GM18868 (cell line): ENCODE data around the gene FMNL2.

Source experiments
- ATAC-seq: cut with Tn5 transposase; IDR thresholded peaks from one replicate; pipeline ENCODE4 v1.9.1; 2021; ENCODE audit warnings: mild to moderate bottlenecking, moderate library complexity; ENCODE audit not compliant: unreplicated experiment

FMNL2 gene

DNA sequence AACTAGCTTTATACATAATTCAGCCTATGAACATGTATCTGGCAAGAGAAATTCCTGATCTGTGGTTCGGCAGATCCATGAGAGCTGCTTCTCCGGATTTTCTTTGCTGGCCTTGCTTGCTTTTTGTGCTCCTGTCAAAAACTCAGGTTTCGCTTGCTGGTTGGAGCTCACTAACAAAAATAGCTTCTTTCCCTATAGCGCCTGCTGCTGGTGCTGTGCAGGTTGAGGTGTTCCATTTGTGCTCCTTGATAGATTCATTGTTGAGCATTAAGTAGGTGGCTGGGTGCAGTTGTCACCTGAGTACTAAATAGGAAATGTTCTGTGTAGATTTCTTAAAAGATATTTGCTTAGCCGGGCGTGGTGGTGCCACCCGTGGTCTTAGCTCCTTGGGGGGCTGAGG is 234.2 kb downstream of the FMNL2 start:
- ATAC-seq: no peak

DNA sequence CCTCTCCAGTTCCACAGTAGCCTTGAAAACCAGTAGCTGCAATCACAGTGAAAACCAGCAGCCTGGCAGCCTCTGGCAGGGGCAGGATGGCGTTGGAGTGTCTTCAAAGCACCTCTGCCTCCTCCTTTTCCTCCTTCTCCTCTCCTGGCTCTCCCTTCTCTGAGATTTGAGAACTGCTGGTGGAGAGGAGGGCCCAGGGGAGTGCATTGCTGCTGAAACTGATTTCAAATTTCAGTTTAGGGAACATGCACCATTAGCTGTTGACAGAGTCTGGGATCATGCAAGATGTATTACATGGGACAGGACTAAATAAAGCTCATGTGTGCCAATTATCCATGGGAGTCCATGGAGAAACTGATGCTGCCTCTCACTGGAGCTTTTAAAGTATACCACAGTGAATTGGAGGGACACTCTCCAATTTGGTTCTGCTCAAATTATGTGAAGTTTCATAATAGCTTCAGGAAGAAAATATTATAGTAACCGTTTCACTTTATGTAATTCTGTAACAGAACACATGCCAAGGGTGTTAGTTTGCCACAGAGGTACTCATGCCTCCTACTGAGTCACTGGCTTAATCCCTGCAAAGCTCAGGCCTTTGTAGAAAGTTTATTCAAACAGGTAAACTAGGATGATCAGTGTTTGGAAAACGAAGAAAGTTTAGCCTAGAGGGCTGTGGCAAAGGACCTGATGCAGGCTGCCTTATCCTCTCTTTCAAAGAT is 236.2 kb downstream of the FMNL2 start:
- ATAC-seq: no peak

DNA sequence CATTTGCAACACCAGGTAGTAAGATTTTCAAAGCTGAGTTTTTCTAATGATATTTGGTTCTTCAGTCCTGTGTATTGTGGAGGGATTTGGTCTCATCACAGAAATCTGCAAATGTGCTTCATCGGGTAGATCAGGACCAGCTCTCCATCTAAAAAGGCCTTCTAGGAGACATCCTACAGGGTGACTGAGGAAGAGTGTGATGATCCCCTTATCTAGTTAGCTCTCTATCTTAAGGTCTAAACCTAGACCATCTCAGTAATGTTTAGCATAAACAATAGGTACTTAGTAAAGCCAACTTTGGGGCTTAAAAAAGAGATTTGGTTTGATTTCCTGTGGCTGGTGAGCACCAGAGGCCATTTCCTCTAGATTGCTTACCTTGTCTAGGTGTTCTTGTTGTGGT is 237.1 kb downstream of the FMNL2 start:
- ATAC-seq: no peak

DNA sequence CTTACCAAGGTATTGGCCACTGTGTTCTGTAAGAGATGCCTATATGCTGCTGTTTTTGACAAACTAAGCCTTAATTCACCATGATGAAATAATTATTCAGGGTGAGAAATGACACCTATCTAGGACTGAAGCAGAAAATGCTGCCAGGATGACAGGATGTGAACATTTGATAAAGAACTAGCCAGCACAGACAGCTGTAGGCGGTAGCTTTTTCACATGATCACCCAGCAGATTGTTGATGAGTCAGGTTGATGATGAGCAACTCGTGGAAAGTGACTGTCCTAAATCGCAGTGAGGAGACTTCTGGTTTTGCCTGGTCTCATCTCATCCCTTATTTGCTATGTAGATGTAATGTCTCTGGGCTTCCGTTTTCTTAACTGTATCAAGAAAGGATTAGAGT is 238.2 kb downstream of the FMNL2 start:
- ATAC-seq: peak; percentile 97

DNA sequence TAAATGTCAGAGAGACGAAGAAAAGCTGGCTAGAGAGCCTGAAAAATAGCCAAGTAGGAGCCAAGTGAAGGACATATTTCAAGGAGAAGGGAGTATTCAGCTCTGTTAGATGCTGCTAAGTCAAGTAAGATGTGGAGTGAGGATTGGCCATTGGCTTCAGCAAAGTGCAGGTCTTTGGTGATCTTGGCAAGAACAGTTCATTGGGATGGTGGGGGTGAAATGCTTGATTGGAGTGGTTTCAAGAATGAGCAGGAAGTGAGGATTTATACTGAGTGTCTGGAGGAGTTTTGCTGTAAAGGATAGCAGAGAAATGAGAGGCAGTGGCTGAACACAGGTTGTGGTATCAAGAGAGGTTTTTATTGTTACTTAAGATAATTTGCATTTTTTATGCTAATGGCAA is 242.6 kb downstream of the FMNL2 start:
- ATAC-seq: no peak

DNA sequence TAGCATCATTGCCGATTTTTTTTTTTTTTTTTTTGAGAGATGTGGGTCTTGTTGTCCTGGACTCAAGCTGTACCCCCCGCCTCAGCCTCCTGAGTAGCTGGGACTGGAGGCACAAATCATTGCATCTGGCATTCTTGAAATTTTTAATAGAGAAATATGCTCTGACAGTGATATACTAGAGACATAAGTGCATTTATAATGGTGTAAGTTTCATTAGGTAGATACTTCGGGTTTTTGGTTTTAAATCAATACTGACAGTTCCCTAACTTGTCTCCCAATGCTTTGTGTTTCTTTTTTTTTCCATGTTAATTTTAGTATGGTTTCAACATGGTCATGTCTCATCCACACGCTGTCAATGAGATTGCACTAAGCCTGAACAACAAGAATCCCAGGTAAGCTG is 243.6 kb downstream of the FMNL2 start:
- ATAC-seq: no peak

DNA sequence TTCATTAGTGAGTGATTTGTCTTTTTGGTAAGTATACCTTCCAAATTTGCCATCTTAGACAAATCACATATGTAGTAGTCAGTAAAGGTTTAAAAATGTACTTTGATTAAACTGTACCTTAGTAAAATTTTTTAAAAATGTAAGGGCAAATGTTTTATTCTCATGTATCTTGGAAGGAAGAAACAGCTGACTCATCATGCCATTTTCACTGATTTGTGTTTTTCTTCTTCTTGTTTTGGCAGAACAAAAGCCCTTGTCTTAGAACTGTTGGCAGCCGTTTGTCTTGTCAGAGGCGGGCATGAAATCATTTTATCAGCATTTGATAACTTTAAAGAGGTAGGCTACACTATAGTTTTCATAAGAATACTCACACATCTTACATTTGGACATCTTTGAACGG is 245.7 kb downstream of the FMNL2 start:
- ATAC-seq: no peak

DNA sequence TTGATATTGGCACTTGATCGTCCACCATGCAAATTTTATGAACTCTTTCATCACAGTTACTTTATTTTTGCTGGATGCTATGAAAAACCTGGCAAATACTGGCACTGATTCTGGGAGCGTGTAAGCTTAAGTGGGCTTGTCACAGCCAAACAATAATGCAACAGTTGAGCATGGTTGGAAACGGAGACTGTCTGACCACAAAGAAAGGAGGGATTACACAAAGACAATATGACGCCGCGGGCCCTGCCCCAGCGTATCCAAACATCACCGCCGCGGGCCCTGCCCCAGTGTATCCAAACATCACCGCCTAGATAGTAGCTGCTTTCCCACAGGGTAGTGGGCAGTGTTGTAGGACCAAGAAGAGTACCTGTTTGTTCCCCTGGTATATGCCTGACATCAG is 246.4 kb downstream of the FMNL2 start:
- no peak for ATAC-seq

DNA sequence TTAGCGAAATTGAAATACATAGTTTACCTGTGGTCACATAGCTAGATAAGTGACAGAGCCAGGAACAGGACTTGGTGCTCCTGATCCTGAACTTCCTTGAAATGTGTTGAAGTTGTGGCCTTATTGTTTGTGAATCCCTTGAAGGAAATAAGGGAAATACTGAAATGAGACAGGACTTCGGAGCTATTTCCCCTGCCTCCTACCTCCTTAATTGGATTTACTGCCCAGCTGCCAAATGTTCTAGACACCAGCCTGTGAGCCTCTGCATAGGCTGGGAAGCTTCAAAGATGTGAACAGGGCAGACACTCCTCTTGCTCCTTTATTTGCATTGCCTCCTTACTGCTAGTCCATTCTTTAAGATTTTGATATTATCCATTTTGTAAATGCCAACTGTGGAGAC is 247.1 kb downstream of the FMNL2 start:
- no peak for ATAC-seq

DNA sequence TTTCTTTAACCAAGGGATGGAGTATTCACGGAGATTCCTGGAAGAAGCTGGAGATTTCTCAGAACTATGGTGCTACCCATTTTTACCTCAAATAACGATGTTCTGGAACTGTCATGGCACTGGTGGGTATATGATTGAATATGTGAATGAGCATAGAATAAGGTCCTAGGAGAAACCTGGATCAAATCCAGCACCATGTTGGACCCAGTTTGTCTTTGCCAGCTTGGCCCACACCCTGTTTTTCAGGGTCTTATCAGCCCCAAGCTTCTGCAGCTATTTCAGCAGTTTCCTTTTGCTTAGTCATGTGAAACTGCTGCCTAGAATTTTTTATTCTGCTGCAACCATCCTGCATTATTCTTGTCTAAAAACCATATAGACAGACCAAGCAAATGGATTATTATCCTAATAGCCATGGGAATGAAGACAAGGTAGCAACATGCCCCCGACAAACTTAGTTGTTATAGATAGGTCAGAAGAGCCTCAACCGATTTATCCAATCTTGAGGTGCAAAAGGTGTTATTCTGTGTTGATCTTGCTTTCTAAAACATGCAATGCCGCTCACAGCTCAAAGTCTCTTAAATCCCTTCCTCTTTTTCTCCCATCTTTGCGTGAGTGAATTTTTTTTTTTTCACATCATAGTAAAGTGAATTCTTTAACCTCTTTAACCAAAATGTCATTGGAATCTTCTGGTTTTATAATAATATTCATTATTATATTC is 248.7 kb downstream of the FMNL2 start:
- no peak for ATAC-seq

DNA sequence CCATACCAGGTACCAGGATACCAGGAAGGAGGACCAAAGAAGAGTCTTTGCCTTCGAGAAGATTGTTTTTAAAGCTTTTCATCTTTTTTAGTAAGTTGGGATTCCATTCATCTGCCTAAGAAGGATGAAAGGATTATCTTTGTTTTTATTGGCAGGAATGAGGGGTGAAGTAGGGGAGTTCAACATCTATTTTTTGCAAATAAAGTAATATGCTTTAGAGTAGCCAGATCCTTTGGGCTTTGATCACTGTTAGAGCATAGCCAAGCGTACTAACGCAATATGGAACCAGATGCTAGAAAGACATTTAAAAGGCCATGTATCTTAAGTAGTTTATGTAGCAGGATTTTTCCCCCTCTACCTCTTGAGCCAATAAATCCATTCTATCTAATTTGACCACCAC is 249.3 kb downstream of the FMNL2 start:
- no peak for ATAC-seq

DNA sequence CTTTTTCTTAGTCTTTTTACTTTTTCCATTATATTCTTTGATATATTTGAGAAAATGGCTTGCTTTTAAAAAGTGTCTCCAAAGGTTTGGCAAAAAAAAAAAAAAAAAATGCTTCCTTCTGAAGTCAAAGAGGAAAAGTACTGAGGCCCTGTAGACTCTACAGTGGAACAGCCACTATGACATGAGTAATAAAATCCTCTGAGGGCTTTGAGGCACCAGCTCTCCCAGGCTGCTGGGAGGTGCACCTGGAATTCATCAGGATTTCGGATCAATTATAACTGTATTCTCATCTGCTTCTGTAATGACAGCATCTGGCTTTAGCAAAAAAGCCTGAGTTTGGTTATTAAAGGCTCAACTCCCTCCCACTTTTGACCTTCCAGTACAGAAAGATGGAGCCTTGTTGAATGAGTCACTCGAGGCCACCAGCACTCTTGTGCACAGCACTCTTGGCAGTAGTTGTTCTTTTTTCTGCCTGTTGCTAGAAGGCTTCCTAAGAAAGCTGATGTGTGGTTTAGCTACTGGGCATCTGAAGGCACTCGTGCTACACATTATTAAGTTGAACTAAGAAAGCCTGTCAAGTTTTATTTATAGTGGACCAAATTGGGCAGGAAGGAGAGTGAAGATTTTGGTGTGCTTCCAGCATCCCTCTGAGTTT is 251.0 kb downstream of the FMNL2 start:
- no peak for ATAC-seq

DNA sequence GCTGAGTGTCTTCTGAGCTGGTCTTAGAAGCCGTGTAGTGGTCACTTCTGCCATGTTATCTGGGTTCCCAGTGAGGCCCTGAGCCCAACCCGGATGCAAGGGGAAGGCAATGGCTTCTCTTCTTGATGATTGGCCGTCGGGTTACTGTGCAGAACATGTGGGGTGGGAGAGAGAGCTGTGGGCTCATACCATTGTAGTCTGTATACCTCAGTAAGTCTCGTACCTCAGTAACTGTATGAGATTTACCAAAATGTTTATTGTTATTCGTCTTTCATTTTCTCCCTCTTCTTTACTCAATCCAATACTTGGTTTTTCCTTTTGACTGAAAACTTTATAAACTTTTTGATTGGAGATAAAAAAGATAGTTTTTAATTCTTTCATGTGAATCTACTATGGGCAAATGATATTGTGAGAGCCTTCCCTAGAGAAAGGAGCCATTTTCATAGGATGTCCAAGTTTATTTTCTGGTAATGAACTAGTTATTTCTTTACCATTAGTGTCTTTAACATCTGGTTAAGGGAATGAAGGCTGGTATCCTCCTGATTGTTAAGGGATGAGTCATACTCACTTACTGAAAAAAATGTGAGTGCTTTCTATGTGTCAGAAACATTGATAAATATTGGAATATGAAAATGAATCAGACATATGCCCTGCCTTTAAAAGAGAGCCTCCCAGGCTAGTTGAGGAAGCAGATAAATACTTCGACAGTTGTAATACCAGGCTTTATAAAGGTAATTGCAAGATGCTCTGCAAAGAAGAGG is 252.4 kb downstream of the FMNL2 start:
- ATAC-seq: no peak

DNA sequence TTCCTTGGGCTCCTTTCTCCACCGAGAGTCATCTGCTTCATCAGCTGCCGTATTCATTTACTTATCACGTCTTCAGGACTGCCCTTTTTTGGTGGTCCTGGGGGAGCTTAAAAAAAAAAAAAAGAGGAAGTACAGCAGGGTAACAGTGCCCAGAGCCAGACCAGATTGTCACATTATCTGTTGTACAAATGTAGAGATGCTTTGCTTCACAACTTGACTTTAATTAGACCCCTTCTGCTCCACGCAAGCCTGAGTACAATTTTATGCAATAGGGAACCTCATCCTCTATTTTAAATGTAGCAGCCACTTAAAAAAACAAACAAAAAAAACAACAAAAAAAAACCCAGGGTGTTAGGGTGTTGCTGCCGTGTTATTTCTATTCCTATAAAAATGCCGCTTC is 254.0 kb downstream of the FMNL2 start:
- peak; percentile 41 for ATAC-seq

DNA sequence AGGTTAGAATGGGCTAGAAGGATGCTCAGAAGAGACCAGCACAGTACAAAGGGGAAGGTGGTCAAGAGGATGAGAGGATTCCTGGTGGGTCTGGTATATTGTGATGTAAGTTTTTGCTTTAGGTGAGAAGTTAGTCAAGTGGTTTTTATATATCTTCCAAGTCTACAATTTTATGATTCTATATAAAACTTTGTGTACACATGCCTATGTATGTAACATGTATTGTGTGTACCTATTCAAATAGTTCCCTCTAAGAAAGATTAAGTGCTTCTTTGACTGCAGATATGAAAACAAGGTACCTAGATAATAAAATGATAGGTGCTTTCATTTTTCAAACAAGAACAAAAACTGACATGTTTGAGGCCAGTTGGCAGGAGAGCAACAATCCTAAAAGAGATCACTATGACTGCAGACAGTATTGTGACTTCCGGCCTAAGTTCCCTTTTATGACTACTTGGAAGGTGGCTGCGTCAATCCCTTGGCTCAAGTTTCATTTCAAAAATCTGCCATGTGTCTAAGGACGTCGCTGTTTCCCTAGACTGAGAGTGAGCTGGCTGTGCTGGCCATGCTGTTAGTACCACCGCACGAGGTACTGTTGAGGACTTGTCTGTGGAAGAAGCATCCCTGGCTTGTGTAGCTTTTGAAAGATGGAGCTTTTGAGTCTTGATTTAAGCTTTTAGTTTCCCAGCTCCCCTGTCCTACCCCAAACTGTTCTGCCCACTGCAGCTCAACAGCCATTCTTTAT is 259.2 kb downstream of the FMNL2 start:
- ATAC-seq: peak; percentile 95

DNA sequence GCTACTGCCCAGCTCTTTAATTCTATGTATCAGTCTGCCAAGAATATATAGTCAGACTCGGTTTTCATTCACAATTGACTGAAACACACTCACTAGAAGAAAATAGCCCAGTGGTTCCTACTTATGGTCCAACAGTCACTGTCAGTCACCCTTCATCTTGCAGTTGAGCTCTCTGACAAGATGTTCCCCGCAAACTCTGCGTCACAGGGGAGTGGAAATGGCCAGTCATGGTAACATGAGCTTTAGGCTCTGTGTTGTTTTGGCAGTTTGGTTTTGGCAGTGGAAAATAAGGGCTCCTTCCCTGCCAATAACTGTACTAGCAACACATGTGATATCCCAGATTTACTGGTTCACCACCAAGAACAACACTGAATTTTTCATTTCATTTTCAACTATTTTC is 259.8 kb downstream of the FMNL2 start:
- ATAC-seq: no peak

DNA sequence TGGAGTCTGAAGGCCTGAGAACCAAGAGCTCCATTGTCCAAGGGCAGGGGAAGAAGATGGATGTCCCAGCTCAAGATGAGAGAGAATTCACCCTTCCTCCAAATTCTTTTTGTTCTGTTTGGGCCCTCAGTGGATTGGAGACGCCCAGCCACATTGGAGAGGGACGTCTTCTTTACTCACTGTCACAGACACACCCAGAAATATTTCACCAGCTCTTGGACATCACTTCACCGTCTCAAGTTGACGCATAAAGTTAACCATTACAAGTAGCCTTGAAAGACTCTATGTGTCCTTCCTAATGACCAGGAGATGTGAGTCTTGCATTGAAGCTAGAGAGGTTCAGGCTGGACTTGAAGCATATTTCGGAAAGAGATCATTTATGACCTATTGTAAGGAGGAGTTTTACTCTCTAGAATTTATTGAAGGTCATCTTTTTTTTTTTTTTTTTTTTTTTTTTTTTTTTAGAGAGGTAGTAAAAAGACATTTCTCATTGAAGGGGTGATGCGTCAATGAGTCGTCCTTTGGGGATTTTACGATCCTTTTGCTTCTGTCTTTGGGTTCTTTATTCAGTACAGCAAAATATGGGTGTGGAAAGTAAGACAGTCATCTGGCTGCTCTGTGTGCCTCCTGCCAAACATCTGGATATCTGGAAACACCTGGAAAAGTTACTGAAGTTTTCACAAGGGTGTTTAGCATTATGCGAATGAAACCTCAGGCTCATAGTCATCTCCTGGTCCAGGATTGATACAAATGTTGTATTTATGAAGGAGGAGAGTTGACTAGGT is 264.2 kb downstream of the FMNL2 start:
- no peak for ATAC-seq

DNA sequence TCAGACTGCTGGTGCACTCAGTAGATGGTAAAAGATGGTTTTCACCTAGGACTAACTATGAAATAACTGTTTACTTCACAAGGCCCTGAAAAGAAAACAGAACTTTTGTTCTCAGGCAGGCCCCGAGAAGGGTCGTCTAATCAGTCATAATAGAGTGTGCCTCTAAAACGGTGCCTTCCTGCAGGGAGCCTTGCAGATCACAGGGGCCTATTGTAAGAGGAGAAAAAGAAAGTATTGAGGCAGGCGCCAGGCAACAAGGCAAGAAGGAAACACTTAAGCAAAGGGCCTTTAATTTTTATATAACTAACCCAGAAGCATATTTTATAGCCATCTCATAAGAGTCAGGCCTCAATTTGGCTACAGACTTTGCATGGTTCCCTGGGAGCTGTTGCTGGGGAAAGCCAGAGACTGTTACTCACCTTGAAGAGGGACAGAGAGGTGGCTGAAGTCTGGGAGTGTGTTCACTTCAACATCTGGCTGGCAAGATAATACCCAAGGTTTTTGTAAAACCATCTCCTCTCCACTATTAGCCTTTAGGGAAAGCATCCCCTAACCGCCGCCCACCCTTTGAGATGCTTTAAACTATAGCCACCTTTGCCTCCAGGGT is 265.2 kb downstream of the FMNL2 start:
- ATAC-seq: no peak

DNA sequence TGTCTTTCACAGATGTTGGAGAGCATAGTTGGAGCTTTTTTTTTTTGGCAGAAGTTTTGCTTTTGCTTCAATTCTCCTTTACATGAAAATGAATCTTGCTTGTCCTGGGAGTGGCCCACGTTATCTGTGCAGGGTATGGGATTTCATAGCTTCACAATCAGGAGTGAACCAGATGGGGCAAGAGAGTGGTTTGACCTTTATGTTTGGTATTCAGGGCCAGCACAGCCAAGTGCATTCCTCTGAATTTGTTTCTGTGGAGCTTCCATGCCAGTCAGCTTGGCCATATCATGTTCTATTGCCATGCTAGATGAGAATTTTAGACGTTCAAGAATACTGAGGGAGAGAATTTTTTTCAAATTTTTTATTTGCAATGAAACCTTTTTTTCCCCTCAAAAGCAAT is 265.7 kb downstream of the FMNL2 start:
- no peak for ATAC-seq

DNA sequence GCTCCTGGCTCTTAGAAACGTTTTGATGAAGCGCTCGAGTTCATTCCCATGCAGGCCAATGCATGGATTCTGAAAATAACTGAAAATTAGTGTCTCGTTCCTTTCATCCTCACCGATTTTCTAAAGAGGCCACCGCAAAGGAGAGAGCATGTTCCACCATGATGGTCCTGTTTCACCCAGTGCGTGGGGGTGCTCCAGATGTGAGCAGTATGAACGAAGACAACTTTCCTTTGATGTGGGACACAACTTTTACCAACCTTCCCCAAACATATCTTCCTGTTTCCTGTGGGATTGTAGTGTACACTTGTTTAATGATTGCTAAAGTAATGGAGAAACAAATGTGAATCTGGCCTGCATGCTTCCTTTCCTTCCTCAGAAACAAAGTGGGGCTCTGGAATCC is 267.8 kb downstream of the FMNL2 start:
- ATAC-seq: no peak
